ENCODE results near the gene SLC50A1.
A peak's percentile ranks its signal among the peaks of the same experiment; 100 is the strongest.

SLC50A1 gene

GRCh38 chr1:155169541-155169940 lies 33.9 kb downstream of the SLC50A1 start:
- H3K9me3 ChIP-seq, result no peaks in the 10 kb centered on the region
- peaks cover 12% of the 10 kb centered on the region for H3K36me3 ChIP-seq
- no peak overlapping the region for H3K4me3 ChIP-seq (ENCODE audit: low read depth in 1 of 2, low read length in 1 of 2)
- peaks cover 31% of the 10 kb centered on the region for H3K27me3 ChIP-seq
- no peak overlapping the region for H3K27ac ChIP-seq
- peaks cover 32 to 41% of the 10 kb centered on the region in 2 experiments for H3K4me1 ChIP-seq (ENCODE audit: control insufficient read depth in 1 of 2, insufficient read depth in 1 of 2, low read depth in 1 of 2, low read length in 1 of 2)
- TF ChIP-seq, protein P1, sequence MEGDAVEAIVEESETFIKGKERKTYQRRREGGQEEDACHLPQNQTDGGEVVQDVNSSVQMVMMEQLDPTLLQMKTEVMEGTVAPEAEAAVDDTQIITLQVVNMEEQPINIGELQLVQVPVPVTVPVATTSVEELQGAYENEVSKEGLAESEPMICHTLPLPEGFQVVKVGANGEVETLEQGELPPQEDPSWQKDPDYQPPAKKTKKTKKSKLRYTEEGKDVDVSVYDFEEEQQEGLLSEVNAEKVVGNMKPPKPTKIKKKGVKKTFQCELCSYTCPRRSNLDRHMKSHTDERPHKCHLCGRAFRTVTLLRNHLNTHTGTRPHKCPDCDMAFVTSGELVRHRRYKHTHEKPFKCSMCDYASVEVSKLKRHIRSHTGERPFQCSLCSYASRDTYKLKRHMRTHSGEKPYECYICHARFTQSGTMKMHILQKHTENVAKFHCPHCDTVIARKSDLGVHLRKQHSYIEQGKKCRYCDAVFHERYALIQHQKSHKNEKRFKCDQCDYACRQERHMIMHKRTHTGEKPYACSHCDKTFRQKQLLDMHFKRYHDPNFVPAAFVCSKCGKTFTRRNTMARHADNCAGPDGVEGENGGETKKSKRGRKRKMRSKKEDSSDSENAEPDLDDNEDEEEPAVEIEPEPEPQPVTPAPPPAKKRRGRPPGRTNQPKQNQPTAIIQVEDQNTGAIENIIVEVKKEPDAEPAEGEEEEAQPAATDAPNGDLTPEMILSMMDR (IDR thresholded peaks at IDR 0.05), result no peak

DNA sequence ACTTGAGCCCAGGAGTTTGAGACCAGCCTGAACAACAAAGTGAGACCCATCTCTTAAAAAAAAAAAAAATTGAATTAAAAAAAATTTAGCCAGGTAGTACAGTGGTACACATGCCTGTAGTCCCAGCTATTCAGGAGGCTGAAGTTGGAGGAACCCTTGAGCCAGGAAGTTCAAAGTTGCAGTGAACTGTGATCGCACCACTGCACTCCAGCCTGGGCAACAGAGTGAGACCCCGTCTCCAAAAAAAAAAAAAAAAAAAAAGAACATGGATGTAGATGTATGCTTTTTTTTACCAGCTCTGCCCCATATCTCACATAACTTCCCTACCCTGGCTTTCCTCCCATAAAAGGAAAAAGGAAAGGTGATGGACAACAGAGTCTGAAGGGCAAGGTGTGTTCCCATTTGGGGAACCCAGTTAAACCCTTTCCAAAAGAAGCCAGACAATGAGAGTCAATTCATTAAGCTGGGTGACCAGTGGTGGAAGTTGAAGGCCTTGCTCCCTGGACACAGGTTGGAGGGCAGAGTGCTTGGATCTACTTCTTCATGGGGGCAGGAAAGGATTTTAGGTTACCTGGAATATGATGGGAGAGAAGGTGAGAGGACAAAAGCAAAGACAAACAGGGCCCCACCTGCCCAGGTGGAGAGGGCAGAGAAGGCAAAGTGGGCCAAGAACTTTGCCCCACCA lies 34.6 kb downstream of the SLC50A1 start:
- Histone ChIP-seq H3K9me3 (no peaks in the 10 kb centered on the region), H3K36me3 (peaks cover 12% of the 10 kb centered on the region), H3K27ac (no peak overlapping the region), H3K4me3 (ENCODE audit: low read depth in 1 of 2, low read length in 1 of 2) (no peak overlapping the region), H3K27me3 (peaks cover 38% of the 10 kb centered on the region), H3K4me1 (ENCODE audit: control insufficient read depth in 1 of 2, insufficient read depth in 1 of 2, low read depth in 1 of 2, low read length in 1 of 2) (peaks cover 35 to 48% of the 10 kb centered on the region in 2 experiments)
- TF ChIP-seq, protein P1 (IDR thresholded peaks at IDR 0.05), result no peak

DNA sequence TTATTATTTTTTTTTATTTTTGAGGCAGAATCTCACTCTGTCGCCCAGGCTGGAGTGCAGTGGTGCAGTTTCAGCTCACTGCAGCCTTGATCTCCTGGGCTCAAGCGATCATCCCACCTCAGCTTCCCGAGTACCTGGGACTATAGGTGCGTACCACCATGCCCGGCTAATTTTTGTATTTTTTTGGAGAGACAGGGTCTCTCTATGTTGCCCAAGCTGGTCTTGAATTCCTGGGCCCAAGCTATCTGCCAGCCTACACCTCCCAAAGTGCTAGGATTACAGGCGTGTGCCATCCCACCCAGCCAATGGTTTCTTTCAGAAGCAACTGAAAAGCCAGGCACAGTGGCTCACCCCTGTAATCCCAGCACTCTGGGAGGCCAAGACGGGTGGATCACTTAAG lies 35.2 kb downstream of the SLC50A1 start:
- Histone ChIP-seq H3K27ac (no peak overlapping the region), H3K27me3 (peaks cover 38% of the 10 kb centered on the region), H3K9me3 (no peaks in the 10 kb centered on the region), H3K4me3 (ENCODE audit: low read depth in 1 of 2, low read length in 1 of 2) (no peak overlapping the region), H3K4me1 (ENCODE audit: control insufficient read depth in 1 of 2, insufficient read depth in 1 of 2, low read depth in 1 of 2, low read length in 1 of 2) (peaks cover 36 to 48% of the 10 kb centered on the region in 2 experiments), H3K36me3 (peaks cover 12% of the 10 kb centered on the region)
- TF ChIP-seq, protein P1 (IDR thresholded peaks at IDR 0.05), result no peak

DNA sequence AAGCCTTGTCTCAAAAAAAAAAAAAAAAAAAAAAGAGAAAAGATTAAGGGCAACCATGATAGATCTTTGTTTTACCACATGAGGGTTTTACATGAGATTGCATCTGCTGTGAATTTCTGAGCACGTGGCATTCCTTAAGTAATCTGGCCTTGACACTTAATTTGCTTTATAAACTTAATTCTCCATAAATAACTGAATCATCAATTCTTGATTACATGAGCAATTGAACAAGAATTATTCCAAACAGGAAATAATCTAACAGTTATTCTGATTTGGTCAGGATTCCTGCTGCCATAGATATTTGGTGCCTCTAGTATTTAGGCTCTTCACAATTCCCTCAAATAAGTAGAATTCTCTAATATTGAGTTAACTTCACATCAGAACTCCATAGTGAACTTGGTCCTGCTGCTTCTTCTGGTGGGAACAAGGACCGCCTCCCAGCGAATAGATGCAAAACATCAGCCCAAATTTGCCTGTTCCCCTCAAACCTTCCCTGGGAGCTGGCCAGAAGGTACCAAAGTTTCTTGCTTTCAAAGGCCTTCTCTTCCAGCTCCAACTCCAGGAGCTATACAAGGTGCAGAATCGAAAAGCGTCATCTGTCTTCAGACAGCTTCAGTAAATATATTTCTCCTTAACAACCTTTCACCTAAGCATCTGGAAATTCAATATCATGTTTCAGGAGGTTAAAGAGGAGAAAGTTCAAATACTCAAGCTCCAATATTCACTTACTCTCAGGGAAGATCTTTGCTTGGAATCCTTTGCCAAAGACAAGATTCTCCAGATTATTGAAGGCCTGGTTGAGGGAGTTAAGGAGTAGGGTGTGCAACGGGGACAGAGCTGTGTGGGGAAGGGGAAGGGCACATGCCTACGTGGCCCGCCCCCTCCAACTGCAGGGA lies 36.4 kb downstream of the SLC50A1 start:
- Histone ChIP-seq H3K4me1 (ENCODE audit: control insufficient read depth in 1 of 2, insufficient read depth in 1 of 2, low read depth in 1 of 2, low read length in 1 of 2) (peaks cover 40 to 48% of the 10 kb centered on the region in 2 experiments), H3K27ac (peak overlapping the region; percentile 75), H3K9me3 (no peaks in the 10 kb centered on the region), H3K4me3 (ENCODE audit: low read depth in 1 of 2, low read length in 1 of 2) (peak overlapping the region; percentile 85 to 87), H3K27me3 (peaks cover 26% of the 10 kb centered on the region), H3K36me3 (peaks cover 12% of the 10 kb centered on the region)
- TF ChIP-seq, protein P1 (IDR thresholded peaks at IDR 0.05), result no peak

- Histone ChIP-seq H3K9me3 (no peaks in the 10 kb centered on the region), H3K36me3 (peaks cover 12% of the 10 kb centered on the region), H3K4me1 (ENCODE audit: control insufficient read depth in 1 of 2, insufficient read depth in 1 of 2, low read depth in 1 of 2, low read length in 1 of 2) (peaks cover 33 to 40% of the 10 kb centered on the region in 2 experiments), H3K27ac (peak within 1 kb of the TSS; percentile 75), H3K4me3 (ENCODE audit: low read depth in 1 of 2, low read length in 1 of 2) (peak within 1 kb of the TSS; percentile 85 to 87), H3K27me3 (peaks cover 19% of the 10 kb centered on the region)
- TF ChIP-seq, protein P1 (IDR thresholded peaks at IDR 0.05), result peak; percentile 96
Observed at GRCh38 chr1:155172732-155173477, 37.3 kb downstream of the SLC50A1 start, which contains the start of gene KRTCAP2. Gene KRTCAP2 (minus strand): TSS chr1:155173304. CDS start chr1:155173224, 80 bp downstream.

All from neutrophil (primary cell).